K562 (cell line): Measurements from ENCODE around the gene DNASE1L2. TPM values are rescaled to one million over a fixed set of nuclear protein-coding genes. Genes with fewer than 3 reads are reported as not detected.

Experiments
- AFF4 ChIP-seq: sonication (generic); formaldehyde crosslinking; IDR thresholded peaks from 2 replicates; pipeline ENCODE4 v1.8.0; 2023; ENCODE audit warnings: mild to moderate bottlenecking, missing genetic modification reagents
- E2F5 ChIP-seq: sonication (generic); formaldehyde crosslinking; IDR thresholded peaks from 2 replicates; pipeline ENCODE4 v1.8.0; 2022; ENCODE audit warnings: mild to moderate bottlenecking, missing genetic modification reagents
- ESRRA ChIP-seq: fragments of 450-650 bp; IDR thresholded peaks from 2 replicates; pipeline ENCODE4 v1.6.1; 2014; ENCODE audit warnings: low read depth, mild to moderate bottlenecking, moderate library complexity, borderline replicate concordance
- ESRRB ChIP-seq: fragments of 250-450 bp; sonication (Bioruptor Pico); IDR thresholded peaks from 2 replicates; pipeline ENCODE4 v1.5.0; 2020; ENCODE audit warnings: mild to moderate bottlenecking, moderate library complexity, borderline replicate concordance
- ETV1 ChIP-seq: fragments of 450-650 bp; conservative IDR thresholded peaks from 2 replicates; pipeline ENCODE4 v1.6.1; 2016; ENCODE audit warnings: missing genetic modification characterization, control low read depth, low read depth, missing compliant biosample characterization
- KLF16 ChIP-seq: IDR thresholded peaks from 2 replicates; pipeline ENCODE4 v1.6.1; 2016; ENCODE audit warnings: antibody characterized with exemption
- MAFG ChIP-seq: fragments of 450-650 bp; conservative IDR thresholded peaks from 2 replicates; pipeline ENCODE4 v1.6.1; 2016; ENCODE audit warnings: missing genetic modification characterization, missing compliant biosample characterization
- NFIC ChIP-seq: fragments of 450-650 bp; IDR thresholded peaks from 2 replicates; pipeline ENCODE4 v1.6.1; 2017; ENCODE audit warnings: mild to moderate bottlenecking, inconsistent platforms
- NR1H2 ChIP-seq: sonication (generic); formaldehyde crosslinking; IDR thresholded peaks from 2 replicates; pipeline ENCODE4 v1.4.0; 2020; ENCODE audit warnings: mild to moderate bottlenecking, missing genetic modification reagents
- PURB ChIP-seq: sonication (generic); formaldehyde crosslinking; IDR thresholded peaks from 2 replicates; pipeline ENCODE4 v1.9.0; 2021; ENCODE audit warnings: low read depth, mild to moderate bottlenecking, missing genetic modification reagents
- RB1 ChIP-seq: fragments of 450-650 bp; IDR thresholded peaks from 2 replicates; pipeline ENCODE4 v1.6.1; 2017; ENCODE audit warnings: low read depth, mild to moderate bottlenecking
- SAFB2 ChIP-seq: fragments of 200-400 bp; formaldehyde crosslinking; IDR thresholded peaks from 2 replicates; pipeline ENCODE4 v1.6.1; 2018; ENCODE audit warnings: borderline replicate concordance, low read length, low read depth, moderate library complexity; ENCODE audit not compliant: severe bottlenecking
- SFPQ ChIP-seq: fragments of 200-400 bp; formaldehyde crosslinking; IDR thresholded peaks from 2 replicates; pipeline ENCODE4 v1.6.1; 2017; ENCODE audit warnings: mild to moderate bottlenecking, low read depth, low read length, moderate library complexity
- SRSF3 ChIP-seq: fragments of 200-400 bp; formaldehyde crosslinking; IDR thresholded peaks from 2 replicates; pipeline ENCODE4 v1.6.1; 2016; ENCODE audit warnings: mild to moderate bottlenecking, low read length, moderate library complexity; ENCODE audit not compliant: insufficient read depth
- STAT6 ChIP-seq: sonication (generic); formaldehyde crosslinking; IDR thresholded peaks from 2 replicates; pipeline ENCODE4 v1.8.1; 2023; ENCODE audit warnings: mild to moderate bottlenecking, missing genetic modification reagents
- USF1 ChIP-seq: sonication (generic); formaldehyde crosslinking; IDR thresholded peaks from 2 replicates; pipeline ENCODE4 v1.9.0; 2022; ENCODE audit warnings: mild to moderate bottlenecking, missing genetic modification reagents
- ZNF354B ChIP-seq: fragments of 250-450 bp; sonication (Bioruptor Pico); IDR thresholded peaks from 2 replicates; pipeline ENCODE4 v1.4.0; 2020
- polyA plus RNA-seq, 8 experiments: library from polyadenylated mRNA; depleted of rRNA in 4 of 8; stranded (reverse) in 5 of 8; unstranded in 3 of 8; fragments of >200 nt; fragmentation: Nextera tagmentation in 2 of 8; fragmentation: Illumina TruSeq in 1 of 8; extraction: Ambion mirVana in 2 of 8; extraction: Trizol in 1 of 8; gene quantifications; 2 replicates each; pipeline versions ENCODE4 v1.2.1 to v1.2.3, GENCODE V29; 2011 to 2014; ENCODE audit warnings: inconsistent platforms in 1 of 8, missing spikeins in 1 of 8
- total RNA-seq, 7 experiments: library from RNA; depleted of rRNA in 6 of 7; stranded (reverse); fragments of >200 nt in 6 of 7; fragmentation: Illumina TruSeq in 2 of 7; extraction: Trizol in 2 of 7; gene quantifications; 2 replicates each; pipeline versions ENCODE4 v1.2.1 to v1.2.3, GENCODE V29; 2011 to 2021; ENCODE audit warnings: low replicate concordance in 1 of 7

Gene DNASE1L2
- total and polyA plus RNA-seq, 9 of the 15 experiments (the other 6 are each of a cell fraction or from before 2014, with no cell fraction given), result 0.08 to 2.7 (median 1.7) TPM; not detected in 1

- TF ChIP-seq SAFB2 (no peak), AFF4 (peak; percentile 0; the same call in 1 of the 2 replicates), SRSF3 (no peak), E2F5 (CRISPR knock-in tag) (no peak), ESRRB (CRISPR knock-in tag) (no peak), PURB (CRISPR knock-in tag) (no peak), ZNF354B (CRISPR knock-in tag) (no peak), SFPQ (no peak), NR1H2 (no peak), USF1 (CRISPR knock-in tag) (no peak), MAFG (tag) (no peak), ETV1 (no peak), RB1 (peak; percentile 91), ESRRA (no peak; the same call in 1 of the 2 replicates), KLF16 (no peak), STAT6 (CRISPR knock-in tag) (no peak), NFIC (peak; percentile 53)
These were observed 12.9 kb upstream of the DNASE1L2 start, which contains the start of gene E4F1 (continued) for GRCh38 chr16:2223221-2223941.
